ENCODE data around the gene TYW1.
"Not testable (repeated sequence)": the region's sequence is repeated elsewhere in the genome, so short reads cannot be mapped to it uniquely, and the experiment has no call there.

Gene TYW1

GRCh38 chr7:67049908-67050307 is 53.3 kb downstream of the TYW1 start:
- DNase-seq = not testable (repeated sequence)

- not testable (repeated sequence) for DNase-seq
These were observed 55.5 kb downstream of the TYW1 start for GRCh38 chr7:67052161-67052560.

GRCh38 chr7:67056683-67057082 is 60.0 kb downstream of the TYW1 start:
- no peak for DNase-seq

DNA sequence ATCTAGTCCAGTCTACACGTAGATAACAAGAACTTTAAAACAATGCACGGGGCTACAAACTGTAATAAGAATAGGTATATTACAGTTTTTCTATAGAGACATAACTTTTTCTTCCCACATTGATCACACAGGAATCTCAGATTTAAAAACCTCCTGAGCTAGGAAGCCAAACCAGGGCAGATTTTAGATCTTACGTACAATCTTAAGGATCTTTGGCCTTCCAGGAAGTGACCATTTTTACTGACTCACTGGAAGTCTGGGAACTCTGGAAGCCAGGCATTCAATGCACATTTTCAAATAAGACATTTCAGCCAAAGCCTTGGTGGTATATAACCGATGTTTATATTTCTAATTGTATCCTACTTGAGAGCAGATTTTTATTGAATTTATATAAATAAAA is 64.7 kb downstream of the TYW1 start:
- DNase-seq = not testable (repeated sequence)

- not testable (repeated sequence) for DNase-seq
These were observed 66.2 kb downstream of the TYW1 start for GRCh38 chr7:67062802-67063201.

DNA sequence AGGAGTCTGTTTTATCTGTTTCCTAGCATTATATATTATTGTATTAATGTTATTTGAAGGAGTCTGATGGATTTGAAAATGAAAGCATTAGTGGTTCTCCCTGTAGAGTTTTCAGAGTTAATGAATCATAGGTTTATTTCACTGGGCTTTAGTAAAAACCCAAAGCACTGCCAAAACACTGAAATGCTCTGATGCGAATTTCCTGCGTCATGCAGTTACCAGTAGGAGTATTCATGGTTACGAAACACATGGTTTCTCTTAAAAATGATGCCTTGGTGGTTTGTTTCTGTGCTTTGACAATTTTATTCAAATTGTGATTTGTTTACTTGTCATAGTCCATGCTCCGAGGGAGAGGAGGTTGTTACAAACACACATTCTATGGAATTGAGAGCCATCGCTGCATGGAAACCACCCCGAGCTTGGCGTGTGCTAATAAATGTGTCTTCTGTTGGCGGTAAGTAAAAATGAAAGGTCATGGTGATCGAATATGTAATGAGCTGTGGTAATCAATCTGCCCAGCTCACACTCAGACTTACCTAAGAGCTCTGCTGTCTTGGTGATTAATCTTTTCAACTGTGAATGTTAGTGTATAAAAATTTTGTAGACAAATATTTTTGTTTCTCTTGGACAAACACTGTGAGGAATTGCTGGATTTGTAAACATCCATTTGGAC is 70.5 kb downstream of the TYW1 start:
- DNase-seq = not testable (repeated sequence)

DNA sequence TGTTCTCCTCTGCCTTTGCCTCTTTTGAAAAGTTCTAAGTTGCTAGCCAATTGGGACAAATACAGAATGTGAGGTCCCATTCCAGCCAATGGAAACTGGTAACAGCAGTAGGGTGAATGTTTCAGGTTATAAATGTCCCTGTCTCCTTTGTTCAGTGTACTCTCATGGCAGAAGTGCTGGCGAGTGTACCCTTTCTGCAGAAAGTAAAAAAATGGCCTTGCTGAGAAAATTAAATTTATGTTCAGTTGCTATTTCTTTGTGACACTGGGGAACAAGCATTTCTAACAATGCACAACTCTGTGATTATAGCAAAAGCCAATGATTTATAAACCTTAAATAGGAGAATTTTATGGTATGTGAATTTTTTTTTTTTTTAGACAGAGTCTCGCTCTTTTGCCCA is 79.5 kb downstream of the TYW1 start:
- DNase-seq = not testable (repeated sequence)

DNA sequence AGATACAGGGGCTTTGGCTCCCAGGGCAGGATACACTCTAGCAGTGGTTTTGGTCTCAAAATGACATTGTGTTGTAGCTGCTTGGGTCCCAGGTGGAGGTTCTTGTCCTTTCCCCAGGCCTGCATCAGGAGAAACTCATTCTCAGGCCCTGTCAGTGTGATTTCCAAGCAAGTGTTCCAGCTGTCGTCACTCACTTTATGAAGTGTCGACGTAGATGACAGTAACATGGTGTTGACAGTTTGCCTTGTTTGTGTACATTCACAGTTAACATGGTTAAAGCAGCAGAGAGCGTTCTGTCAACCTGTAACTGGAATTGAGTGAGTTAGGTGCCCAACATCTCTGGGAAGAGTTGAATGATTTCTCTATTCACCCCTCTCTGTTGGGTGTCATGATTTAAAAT is 86.2 kb downstream of the TYW1 start:
- not testable (repeated sequence) for DNase-seq

GRCh38 chr7:67089261-67089660 is 92.6 kb downstream of the TYW1 start:
- DNase-seq = not testable (repeated sequence)

DNA sequence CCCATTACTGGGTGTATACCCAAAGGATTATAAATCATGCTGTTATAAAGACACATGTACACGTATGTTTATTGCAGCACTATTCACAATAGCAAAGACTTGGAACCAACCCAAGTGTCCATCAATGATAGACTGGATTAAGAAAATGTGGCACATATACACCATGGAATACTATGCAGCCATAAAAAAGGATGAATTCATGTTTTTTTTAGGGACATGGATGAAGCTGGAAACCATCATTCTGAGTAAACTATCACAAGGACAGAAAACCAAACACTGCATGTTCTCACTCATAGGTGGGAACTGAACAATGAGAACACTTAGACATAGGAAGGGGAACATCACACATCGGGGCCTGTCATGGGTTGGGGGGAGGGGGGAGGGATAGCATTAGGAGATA is 94.4 kb downstream of the TYW1 start:
- not testable (repeated sequence) for DNase-seq

- not testable (repeated sequence) for DNase-seq
These were observed 101.4 kb downstream of the TYW1 start for GRCh38 chr7:67098031-67098430.

- not testable (repeated sequence) for DNase-seq
These were observed 102.8 kb downstream of the TYW1 start for GRCh38 chr7:67099406-67099805.

DNA sequence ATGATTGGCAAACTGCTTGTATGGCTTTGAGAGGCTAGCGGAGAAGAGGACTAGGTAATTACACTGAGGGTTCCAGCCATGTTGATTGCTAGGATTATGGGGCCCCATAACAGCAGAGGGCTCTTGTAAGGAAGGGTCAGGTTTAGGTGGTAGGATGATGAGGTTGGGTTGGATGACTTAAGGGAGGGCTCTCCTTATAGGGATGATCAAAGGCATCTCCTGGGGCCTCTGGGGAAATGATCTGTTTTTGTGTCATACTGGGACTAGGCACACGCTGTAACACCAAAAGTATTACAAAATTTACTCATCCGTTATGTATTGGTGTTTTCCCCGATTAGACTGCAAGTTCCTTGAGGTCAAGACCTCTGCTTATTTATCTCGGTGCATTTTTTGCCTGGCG is 103.4 kb downstream of the TYW1 start:
- not testable (repeated sequence) for DNase-seq

DNA sequence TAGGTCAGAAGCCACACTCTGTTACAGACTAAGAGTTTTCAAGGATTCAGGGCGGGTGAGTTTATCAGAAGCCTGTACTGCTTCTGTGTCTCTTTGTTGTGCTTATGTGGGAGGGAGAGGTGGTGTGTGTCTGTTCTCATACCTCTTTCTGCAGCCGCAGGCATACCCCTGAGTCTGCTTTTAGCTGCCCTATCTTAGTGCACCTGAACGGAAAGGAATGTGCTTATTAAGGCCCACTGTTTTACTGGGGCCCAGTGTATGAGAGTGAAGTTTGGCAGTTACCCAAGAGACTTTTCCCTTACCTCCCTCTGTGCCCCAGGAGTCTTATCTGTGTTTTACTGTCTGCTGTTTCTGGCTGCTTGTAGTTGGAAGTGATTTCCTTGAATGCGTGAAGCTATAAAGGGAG is 104.3 kb downstream of the TYW1 start:
- no peak for DNase-seq

DNA sequence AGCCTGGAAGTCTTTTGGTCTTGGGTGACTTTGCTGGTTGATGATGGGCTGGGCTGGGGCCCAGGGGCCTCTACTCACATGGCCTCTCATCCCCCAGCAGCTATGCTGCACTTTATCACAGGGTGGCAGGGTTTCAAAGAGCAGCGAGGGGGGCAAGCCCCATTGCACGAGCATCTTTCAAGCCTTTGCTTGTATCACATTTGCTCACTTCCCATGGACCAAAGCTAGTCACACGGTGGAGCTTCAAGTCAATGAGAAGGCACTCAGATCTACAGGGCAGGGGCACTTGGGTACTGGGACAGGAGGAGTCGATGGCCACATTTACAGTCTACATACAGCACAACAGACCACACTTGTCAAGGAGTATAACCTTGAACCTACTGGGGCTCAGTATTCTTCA is 108.3 kb downstream of the TYW1 start:
- not testable (repeated sequence) for DNase-seq

GRCh38 chr7:67105377-67105776 is 108.7 kb downstream of the TYW1 start:
- DNase-seq = no peak

DNA sequence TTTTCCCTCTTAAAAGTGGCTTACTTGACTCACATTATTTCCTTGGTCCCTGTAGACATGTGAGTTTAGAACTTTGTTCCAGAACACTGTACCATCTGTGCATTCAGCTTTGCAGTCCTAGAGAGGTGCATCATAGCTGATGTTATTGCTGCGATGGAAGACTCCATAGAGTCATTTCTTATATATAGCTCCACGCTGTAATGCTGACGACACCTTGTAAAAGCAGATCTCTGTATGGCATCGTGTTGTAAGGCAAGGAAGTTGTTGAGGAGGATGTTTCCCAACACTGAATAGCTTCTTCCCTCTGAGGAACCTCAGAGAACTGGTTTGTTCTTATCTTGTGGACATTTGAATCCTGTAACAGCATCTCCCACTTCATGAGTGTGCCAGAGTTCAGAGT is 109.6 kb downstream of the TYW1 start:
- not testable (repeated sequence) for DNase-seq

DNA sequence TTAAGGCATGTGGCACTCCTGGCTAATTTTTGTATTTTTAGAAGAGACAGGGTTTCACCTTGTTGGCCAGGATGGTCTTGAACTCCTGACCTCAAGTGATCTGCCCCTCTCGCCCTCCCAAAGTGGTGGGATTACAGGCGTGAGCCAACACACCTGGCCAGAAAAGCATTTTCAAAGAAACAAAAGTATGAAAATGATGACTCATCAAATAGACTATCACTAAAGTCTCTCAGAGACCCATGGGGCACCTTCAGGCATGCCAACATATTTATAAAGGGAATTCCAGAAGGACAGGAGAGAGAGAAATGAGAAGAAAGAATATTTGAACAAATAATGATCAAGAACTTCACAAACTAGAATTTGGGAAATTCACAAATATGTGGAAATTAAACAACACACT is 114.7 kb downstream of the TYW1 start:
- DNase-seq = not testable (repeated sequence)

GRCh38 chr7:67114483-67115246 is 118.0 kb downstream of the TYW1 start:
- not testable (repeated sequence) for DNase-seq

- not testable (repeated sequence) for DNase-seq
These were observed 123.9 kb downstream of the TYW1 start for GRCh38 chr7:67120491-67120890.

GRCh38 chr7:67128257-67128656 is 131.6 kb downstream of the TYW1 start:
- not testable (repeated sequence) for DNase-seq

DNA sequence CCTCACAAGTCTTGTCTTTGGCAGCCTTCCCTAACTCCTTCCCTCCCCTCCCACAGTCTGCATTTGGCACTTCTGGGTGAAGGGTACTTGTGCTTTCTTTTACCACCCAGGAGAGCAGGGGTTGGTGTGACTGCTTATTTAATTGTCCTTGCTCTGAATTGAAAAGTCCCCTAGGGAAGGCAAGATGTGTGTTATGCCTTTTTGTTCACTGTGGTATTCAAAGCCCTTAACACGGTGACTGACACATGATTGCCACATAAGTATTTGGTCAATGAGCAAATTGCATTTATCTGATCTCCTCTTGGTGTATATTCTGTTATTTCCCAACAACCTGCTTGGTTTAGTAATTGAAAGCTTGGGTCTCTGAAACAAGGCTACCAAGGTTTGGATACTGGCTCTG is 134.1 kb downstream of the TYW1 start:
- DNase-seq = not testable (repeated sequence)

DNA sequence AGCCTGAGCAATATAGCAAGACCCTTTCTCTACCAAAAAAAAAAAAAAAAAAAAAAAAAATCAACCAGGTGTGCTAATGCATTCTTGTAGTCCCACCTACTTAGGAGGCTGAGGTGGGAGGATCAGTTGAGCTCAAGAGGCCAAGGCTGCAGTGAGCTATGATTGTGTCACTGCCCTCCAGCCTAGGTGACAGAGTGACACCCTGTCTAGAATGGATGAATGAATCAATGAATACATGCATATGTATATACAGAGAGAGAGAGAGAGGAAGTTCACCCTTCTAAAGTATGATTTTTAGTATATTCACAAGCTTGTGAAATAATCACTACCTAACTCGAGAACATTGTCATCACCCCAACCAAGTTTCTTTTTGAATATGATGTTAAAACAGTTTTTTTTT is 138.3 kb downstream of the TYW1 start:
- DNase-seq = not testable (repeated sequence)
